Kidney epithelial cell (primary cell): Measurements from ENCODE around the gene OMG. TPM values are rescaled to one million over a fixed set of nuclear protein-coding genes. Genes with fewer than 3 reads are reported as not detected.
"Not testable (repeated sequence)": the region's sequence is repeated elsewhere in the genome, so short reads cannot be mapped to it uniquely, and the experiment has no call there.

Experiments used
- DNase-seq: peaks from one replicate; pipeline ENCODE4 v3.0.0-alpha.2; 2010; ENCODE audit warnings: low read depth
- H3K27me3 ChIP-seq: 2 replicates; pipeline ENCODE4 v1.6.0; 2011; ENCODE audit warnings: low read length; ENCODE audit not compliant: control insufficient read depth, insufficient read depth
- H3K36me3 ChIP-seq: 2 replicates; pipeline ENCODE4 v1.5.1; 2011; ENCODE audit warnings: low read length; ENCODE audit not compliant: control insufficient read depth, insufficient read depth
- H3K4me3 ChIP-seq: 2 replicates; pipeline ENCODE4 v1.5.1; 2011; ENCODE audit warnings: low read depth, mild to moderate bottlenecking, control low read depth, low read length
- CTCF ChIP-seq: IDR thresholded peaks from 2 replicates; pipeline ENCODE4 v1.5.1; 2011; ENCODE audit warnings: mild to moderate bottlenecking, moderate library complexity, low read length, control low read depth, inconsistent platforms; ENCODE audit not compliant: insufficient read depth, poor library complexity, severe bottlenecking
- total RNA-seq: library from RNA; depleted of rRNA; stranded (reverse); fragments of >200 nt; gene quantifications from 2 replicates; pipeline ENCODE4 v1.2.3, GENCODE V29; 2015

Gene OMG
- not detected in 2 replicates for total RNA-seq

DNA sequence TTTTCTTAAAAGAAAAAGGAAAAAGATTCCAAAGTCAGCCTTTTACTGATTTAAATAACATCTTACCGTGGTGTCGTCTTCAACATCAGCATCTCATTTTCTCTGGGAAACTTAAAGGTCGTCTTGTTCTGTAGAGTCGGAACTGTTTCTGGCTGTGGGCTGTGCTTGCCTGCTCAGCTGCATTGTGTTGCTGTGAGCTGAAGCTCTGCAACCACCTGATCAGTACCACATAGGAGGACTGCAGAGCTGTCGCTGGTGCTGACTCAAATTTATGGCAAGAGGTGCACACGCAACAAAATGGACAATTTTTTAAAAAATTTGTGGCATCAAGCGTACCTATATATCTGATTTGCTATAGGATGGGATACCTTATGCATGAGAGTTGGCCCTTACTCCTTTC lies at the start of gene OMG:
OMG (minus strand) TSS at position 150 of the 400 bp plus-strand sequence. CDS start 908 bp downstream, outside the sequence.
- no peak for TF ChIP-seq CTCF
- Histone ChIP-seq H3K27me3 (no peaks in the 10 kb centered on the region), H3K4me3 (no peak within 1 kb of the TSS), H3K36me3 (no peaks in the 10 kb centered on the region)
- no peak for DNase-seq

- not testable (repeated sequence) for H3K27me3 ChIP-seq, H3K36me3 ChIP-seq, H3K4me3 ChIP-seq, DNase-seq
These were observed 48.2 kb upstream of the OMG start for GRCh38 chr17:31345191-31345747.

- no peak for DNase-seq
These were observed 43.0 kb upstream of the OMG start for GRCh38 chr17:31339906-31340661.

DNA sequence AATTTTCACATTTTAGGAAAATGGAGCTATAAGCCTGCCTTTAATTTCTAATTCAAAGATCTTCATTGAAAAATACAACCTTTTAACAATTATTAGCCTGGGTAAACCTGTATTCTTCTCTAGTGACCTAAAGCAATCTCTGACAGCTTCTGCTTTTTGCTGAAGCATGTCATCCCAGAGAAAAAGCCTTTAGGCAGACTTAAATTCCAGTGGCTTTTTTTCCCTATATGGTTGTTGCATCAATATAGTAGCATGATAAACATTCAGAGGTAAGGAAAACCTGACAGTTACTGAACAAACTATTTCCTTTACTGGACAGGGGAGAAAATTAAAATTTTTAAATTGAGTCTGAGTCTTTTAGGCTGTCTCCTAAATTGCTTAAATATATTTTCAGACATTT lies 32.2 kb upstream of the OMG start:
- Histone ChIP-seq H3K36me3 (peaks cover 2% of the 10 kb centered on the region), H3K27me3 (no peaks in the 10 kb centered on the region), H3K4me3 (no peak overlapping the region)
- DNase-seq: no peak
- no peak for TF ChIP-seq CTCF

More at GRCh38 chr17:31339906-31340661, 43.0 kb upstream of the OMG start:
- no peak for TF ChIP-seq CTCF
- Histone ChIP-seq H3K4me3 (no peak overlapping the region), H3K27me3 (no peaks in the 10 kb centered on the region), H3K36me3 (peaks cover 1% of the 10 kb centered on the region)

- H3K4me3 ChIP-seq: no peak overlapping the region
- no peaks in the 10 kb centered on the region for H3K27me3 ChIP-seq
- no peak for DNase-seq
- peaks cover 2% of the 10 kb centered on the region for H3K36me3 ChIP-seq
- TF ChIP-seq CTCF: no peak
These were observed 31.1 kb upstream of the OMG start for GRCh38 chr17:31328160-31328535.

- H3K4me3 ChIP-seq: no peak overlapping the region
- peaks cover 2% of the 10 kb centered on the region for H3K36me3 ChIP-seq
- no peaks in the 10 kb centered on the region for H3K27me3 ChIP-seq
- peak; percentile 82 for DNase-seq
- TF ChIP-seq CTCF: no peak
These were observed 30.6 kb upstream of the OMG start for GRCh38 chr17:31327534-31328159.
